HEK293T (cell line): ENCODE measurements around the gene ERC2.

Source experiments
- BHLHE40 ChIP-seq: fragments of 450-650 bp; IDR thresholded peaks from 2 replicates; pipeline ENCODE4 v1.6.1; 2016; ENCODE audit warnings: mild to moderate bottlenecking, moderate library complexity, borderline replicate concordance
- CTBP1 ChIP-seq: fragments of 450-650 bp; IDR thresholded peaks from 2 replicates; pipeline ENCODE4 v1.6.1; 2016; ENCODE audit warnings: borderline replicate concordance
- FOXA1 ChIP-seq: fragments of 450-650 bp; IDR thresholded peaks from 2 replicates; pipeline ENCODE4 v1.6.1; 2016; ENCODE audit warnings: mild to moderate bottlenecking
- HDGF ChIP-seq: fragments of 450-650 bp; IDR thresholded peaks from 2 replicates; pipeline ENCODE4 v1.6.1; 2017; ENCODE audit warnings: antibody characterized with exemption, borderline replicate concordance
- LEF1 ChIP-seq: fragments of 450-650 bp; IDR thresholded peaks from 2 replicates; pipeline ENCODE4 v1.6.1; 2017; ENCODE audit warnings: mild to moderate bottlenecking, borderline replicate concordance
- NFRKB ChIP-seq: fragments of 450-650 bp; IDR thresholded peaks from 2 replicates; pipeline ENCODE4 v1.6.1; 2016; ENCODE audit warnings: mild to moderate bottlenecking, moderate library complexity
- SP1 ChIP-seq: fragments of 450-650 bp; IDR thresholded peaks from 2 replicates; pipeline ENCODE4 v1.6.1; 2017
- TARDBP ChIP-seq: fragments of 450-650 bp; IDR thresholded peaks from 2 replicates; pipeline ENCODE4 v1.6.1; 2016
- ZNF384 ChIP-seq: fragments of 450-650 bp; IDR thresholded peaks from 2 replicates; pipeline ENCODE4 v1.6.1; 2016

- TF ChIP-seq LEF1 (no peak), SP1 (no peak), NFRKB (no peak), FOXA1 (no peak), ZNF384 (no peak), BHLHE40 (no peak), HDGF (no peak), CTBP1 (no peak), TARDBP (no peak)
These were observed 911.4 kb downstream of the ERC2 start for GRCh38 chr3:55556619-55557537.
